HL-60 (cell line): ENCODE data around the gene CES4A.

ENCODE experiments used
- GABPA ChIP-seq: IDR thresholded peaks from 2 replicates; pipeline ENCODE4 v1.6.1; 2012; ENCODE audit warnings: low read depth
- POLR2AphosphoS5 ChIP-seq: IDR thresholded peaks from 2 replicates; pipeline ENCODE4 v1.6.1; 2012; ENCODE audit warnings: low read depth
- SPI1 ChIP-seq: IDR thresholded peaks from 2 replicates; pipeline ENCODE4 v1.6.1; 2012; ENCODE audit warnings: low read depth, mild to moderate bottlenecking, borderline replicate concordance
- TF ChIP-seq, protein P1 (sequence below): IDR thresholded peaks from one replicate; pipeline ENCODE4 v1.5.1; 2011; ENCODE audit warnings: low read length, control low read depth, inconsistent platforms; ENCODE audit not compliant: insufficient read depth
- TF ChIP-seq, protein P2 (sequence below): IDR thresholded peaks from 2 replicates; pipeline ENCODE4 v1.6.1; 2012; ENCODE audit warnings: low read depth; ENCODE audit not compliant: insufficient replicate concordance

DNA sequence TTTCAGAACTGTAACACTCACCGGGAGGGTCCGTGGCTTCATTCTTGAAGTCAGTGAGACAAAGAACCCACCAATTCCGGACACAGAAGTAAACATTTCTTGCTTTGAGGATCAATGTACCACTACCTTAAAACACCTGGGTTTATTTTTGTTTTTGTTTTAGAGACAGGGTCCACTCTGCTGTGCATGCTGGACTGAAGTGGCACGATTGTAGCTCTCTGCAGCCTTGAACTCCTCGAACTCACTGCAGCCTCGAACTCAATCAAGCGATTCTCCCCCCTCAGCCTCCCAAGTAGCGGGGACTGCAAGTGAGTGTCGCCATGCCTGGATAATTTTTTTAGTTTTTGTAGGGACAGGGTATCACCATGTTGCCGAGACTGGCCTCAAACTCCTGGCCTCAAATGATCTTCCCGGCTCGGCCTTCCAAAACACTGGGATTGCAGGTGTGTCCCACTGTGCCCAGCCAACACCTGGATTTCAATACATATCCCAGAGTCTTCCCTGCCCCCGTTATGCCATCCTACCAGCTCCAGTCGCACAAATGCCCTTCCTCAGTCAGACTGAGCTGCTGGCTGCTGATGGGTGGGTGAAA lies 13.0 kb upstream of the CES4A start:
- TF ChIP-seq, protein P1, sequence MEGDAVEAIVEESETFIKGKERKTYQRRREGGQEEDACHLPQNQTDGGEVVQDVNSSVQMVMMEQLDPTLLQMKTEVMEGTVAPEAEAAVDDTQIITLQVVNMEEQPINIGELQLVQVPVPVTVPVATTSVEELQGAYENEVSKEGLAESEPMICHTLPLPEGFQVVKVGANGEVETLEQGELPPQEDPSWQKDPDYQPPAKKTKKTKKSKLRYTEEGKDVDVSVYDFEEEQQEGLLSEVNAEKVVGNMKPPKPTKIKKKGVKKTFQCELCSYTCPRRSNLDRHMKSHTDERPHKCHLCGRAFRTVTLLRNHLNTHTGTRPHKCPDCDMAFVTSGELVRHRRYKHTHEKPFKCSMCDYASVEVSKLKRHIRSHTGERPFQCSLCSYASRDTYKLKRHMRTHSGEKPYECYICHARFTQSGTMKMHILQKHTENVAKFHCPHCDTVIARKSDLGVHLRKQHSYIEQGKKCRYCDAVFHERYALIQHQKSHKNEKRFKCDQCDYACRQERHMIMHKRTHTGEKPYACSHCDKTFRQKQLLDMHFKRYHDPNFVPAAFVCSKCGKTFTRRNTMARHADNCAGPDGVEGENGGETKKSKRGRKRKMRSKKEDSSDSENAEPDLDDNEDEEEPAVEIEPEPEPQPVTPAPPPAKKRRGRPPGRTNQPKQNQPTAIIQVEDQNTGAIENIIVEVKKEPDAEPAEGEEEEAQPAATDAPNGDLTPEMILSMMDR, result no peak
- TF ChIP-seq POLR2AphosphoS5 (no peak), GABPA (no peak), SPI1 (no peak)
- TF ChIP-seq, protein P2, sequence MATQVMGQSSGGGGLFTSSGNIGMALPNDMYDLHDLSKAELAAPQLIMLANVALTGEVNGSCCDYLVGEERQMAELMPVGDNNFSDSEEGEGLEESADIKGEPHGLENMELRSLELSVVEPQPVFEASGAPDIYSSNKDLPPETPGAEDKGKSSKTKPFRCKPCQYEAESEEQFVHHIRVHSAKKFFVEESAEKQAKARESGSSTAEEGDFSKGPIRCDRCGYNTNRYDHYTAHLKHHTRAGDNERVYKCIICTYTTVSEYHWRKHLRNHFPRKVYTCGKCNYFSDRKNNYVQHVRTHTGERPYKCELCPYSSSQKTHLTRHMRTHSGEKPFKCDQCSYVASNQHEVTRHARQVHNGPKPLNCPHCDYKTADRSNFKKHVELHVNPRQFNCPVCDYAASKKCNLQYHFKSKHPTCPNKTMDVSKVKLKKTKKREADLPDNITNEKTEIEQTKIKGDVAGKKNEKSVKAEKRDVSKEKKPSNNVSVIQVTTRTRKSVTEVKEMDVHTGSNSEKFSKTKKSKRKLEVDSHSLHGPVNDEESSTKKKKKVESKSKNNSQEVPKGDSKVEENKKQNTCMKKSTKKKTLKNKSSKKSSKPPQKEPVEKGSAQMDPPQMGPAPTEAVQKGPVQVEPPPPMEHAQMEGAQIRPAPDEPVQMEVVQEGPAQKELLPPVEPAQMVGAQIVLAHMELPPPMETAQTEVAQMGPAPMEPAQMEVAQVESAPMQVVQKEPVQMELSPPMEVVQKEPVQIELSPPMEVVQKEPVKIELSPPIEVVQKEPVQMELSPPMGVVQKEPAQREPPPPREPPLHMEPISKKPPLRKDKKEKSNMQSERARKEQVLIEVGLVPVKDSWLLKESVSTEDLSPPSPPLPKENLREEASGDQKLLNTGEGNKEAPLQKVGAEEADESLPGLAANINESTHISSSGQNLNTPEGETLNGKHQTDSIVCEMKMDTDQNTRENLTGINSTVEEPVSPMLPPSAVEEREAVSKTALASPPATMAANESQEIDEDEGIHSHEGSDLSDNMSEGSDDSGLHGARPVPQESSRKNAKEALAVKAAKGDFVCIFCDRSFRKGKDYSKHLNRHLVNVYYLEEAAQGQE, result no peak
